ENCODE measurements around the gene AGPAT3.

DNA sequence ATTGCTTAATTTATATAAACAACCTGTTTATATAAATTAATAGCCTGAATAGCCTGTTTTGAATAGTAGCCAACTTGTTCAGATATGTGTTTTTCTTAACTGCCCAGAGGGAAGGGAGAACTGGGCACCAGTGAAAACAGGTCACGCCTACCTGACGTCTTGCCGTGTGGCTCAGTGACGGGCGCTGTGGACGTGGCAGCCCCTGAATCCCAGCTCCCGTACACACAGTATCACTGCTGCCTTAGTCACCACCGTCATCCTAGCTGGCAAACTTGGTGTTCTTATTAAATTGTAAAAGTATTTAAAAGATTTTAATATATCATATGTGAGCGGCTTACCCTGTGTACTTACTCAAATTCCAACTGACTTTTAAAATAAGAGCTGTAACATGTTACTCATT lies 111.6 kb downstream of the AGPAT3 start:
- TF ChIP-seq EZH2 (IDR thresholded peaks at IDR 0.05; ENCODE audit: borderline replicate concordance, low read depth, low read length, severe bottlenecking) (no peak), CTCF (IDR thresholded peaks at IDR 0.05; ENCODE audit: extremely low read depth in 1 of 2, insufficient read depth in 1 of 2, low read depth in 1 of 2, low read length in 2 of 2) (no peak), POLR2A (IDR thresholded peaks at IDR 0.05; ENCODE audit: low read depth, low read length) (no peak), POLR2AphosphoS5 (IDR thresholded peaks at IDR 0.05; ENCODE audit: insufficient read depth, low read depth, low read length) (no peak), JUN (IDR thresholded peaks at IDR 0.05; ENCODE audit: borderline replicate concordance, insufficient read depth, insufficient read length, low read depth) (no peak)
